HPDE6-E6E7 (cell line): ENCODE measurements around the gene PIH1D1.
"Not testable (repeated sequence)": the region's sequence is repeated elsewhere in the genome, so short reads cannot be mapped to it uniquely, and the experiment has no call there.

Experiments
- DNase-seq: peaks from one replicate; pipeline ENCODE4 v3.0.0; 2011; ENCODE audit warnings: missing footprints; ENCODE audit errors: extremely low spot score

The PIH1D1 gene

GRCh38 chr19:49456326-49456725 is 4.7 kb upstream of the PIH1D1 start:
- DNase-seq = no peak

GRCh38 chr19:49455773-49456172 is 4.2 kb upstream of the PIH1D1 start:
- no peak for DNase-seq

- no peak for DNase-seq
These were observed 2.2 kb upstream of the PIH1D1 start for GRCh38 chr19:49453757-49454240.

DNA sequence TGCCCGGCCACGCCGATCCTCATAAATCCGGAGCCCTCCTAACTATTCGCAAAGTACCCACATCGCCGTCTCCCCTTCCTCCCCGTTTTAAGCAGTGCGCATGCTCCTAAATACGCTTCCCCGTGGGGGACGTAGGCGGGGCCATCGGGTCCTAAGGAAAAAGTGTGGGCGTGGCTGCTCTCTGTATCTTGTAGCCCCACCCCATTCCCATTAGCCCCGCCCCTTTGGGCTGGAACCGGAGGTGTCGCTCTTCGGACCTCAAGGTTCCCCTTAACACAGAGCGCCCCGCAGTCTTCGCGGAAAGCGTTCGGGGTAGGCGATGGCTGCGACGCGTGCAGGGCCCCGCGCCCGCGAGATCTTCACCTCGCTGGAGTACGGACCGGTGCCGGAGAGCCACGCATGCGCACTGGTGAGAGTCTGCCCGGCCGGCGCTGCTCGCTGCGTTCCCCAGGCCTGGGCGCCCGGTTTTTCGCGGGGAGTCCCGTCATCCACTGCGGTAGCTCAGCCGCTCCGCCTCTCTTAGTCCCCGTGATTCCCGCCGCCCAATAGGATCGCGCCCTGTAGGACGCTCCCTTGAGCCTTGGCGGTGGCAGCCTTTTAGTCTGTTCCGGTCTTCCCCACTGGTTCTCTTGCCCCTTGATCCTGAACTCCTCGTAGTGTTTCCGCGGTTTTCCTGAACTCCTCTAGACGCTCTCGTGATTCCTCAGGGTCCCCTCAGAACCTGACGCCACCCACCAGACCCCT is 1.6 kb upstream of the PIH1D1 start, which contains the start of gene ALDH16A1:
Gene ALDH16A1 (plus strand): TSS at position 213 of the 744 bp plus-strand sequence. CDS start 107 bp downstream, at position 320.
- DNase-seq = peak; percentile 97

DNA sequence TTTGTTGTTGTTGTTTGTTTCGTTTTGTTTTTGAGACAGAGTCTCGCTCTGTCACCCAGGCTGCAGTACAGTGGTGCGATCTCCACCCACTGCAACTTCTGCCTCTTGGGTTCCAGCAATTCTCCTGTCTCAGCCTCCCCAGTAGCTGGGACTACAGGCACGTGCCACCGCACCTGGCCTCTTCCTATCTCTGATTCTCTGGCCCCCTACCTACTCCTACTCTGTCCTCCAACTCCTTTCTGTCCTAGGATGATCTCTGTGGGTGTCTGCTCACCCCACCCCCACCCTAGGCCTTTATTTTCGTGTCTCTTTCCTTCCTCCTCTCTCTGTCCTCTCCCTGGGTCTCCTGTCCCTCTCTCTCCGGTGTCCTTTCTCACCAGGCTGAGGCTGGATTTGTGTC is 1.2 kb downstream of the PIH1D1 start:
- DNase-seq = no peak

- DNase-seq = no peak
These were observed 3.2 kb downstream of the PIH1D1 start for GRCh38 chr19:49448432-49448786.

DNA sequence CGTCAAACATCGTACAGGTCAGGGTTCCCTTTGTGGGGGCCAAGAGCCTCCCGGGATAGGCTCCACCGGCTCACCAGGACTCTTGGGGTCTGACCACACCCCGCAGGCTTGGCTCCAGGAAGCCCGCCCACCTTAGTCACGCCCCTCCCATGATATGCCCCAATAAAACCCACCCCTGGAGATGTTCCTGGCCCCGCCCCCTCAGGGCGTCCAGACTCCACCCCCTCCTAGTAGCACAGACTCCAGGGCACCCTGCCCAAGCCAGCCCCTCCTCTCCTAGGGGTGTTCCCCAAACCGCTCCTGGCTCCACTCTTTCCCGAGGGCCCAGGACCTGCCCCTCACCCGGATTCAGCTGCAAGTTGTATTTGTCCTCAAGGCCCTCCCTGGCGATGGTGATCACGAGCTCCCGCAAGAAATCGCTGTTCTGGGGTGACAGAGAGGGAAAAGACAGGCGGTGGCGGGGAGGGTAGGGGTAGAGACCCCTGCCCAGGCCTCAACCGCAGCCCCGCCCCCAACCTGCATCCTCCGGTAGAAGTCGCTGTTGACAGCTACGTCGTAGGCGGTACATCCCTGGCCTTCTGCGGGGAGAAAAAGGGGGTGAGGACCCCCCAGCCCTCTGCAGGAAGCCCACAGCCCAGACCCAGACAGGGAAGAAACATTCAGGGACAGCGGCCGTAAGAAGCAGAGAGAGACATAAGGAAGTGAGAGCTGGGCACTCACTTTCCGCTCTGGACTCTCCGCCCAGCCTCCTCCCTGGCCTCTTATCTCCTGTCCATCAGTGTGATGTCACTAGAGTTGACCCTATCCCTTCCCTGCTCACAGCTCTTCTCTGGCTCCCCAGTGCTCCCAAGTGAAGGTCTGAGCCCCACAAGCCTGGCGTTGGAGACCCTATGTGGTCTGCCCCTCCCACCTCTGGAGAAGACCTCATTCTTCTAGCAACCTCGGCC is 3.9 kb downstream of the PIH1D1 start:
- DNase-seq = no peak

- no peak for DNase-seq
These were observed 5.6 kb downstream of the PIH1D1 start for GRCh38 chr19:49445997-49446396.

DNA sequence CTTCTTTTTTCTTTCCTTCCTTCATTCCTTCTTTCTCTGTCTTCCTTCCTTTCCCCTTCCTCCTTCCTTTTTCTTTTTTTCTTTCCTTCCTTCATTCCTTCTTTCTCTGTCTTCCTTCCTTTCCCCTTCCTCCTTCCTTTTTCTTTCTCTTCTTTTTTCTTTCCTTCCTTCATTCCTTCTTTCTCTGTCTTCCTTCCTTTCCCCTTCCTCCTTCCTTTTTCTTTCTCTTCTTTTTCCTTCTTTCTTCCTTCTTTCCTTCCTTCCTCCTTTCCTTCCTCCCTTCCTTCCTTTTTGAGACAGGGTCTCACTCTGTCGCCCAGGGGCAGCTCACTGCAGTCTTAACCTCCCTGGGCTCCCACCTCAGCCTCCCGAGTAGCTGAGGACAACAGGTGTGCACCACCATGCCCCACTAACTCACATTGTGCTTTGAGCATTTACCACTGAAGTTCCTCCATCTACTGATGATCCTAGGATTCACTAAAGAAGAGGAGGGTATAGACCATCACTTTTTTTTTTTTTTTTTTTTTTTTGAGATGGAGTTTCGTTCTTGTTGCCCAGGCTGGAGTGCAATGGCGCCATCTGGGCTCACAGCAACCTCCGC is 7.4 kb downstream of the PIH1D1 start:
- DNase-seq = not testable (repeated sequence)

DNA sequence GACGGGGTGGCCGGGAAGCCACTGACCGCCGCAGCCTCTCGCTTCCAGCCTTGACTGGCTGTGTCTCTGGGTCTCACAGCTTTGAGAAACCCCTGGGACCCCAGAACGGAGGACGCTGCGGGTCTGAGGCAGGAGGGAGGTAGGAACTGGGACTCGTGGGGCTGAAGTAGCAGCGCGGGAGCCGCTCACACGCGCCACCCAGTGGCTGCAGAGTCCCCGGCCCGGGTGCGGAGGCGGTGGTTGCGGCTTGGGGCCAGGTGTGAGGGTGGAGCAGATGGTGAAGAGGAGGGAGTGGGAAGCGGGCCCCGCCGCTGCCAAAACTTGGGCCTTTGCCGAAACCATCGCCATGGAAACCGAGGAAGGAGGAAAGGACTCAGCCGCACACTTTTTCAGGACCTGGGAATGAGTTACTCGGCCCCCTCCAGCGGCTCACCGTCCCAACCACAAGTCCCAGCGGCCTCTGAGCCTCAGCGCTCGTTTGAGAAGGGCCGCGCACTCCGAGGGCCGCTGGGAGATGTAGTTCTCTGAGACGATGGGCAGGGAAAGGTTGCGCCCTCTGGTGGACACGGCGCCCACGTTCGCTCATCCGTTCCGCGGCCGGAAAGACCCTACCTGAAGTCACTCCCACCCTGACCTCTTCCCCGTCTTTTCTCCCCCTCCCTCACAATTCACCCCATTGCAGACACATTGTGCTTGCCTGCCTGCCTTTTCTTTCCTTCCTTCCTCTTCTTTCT is 8.1 kb downstream of the PIH1D1 start:
- peak; percentile 90 for DNase-seq

DNA sequence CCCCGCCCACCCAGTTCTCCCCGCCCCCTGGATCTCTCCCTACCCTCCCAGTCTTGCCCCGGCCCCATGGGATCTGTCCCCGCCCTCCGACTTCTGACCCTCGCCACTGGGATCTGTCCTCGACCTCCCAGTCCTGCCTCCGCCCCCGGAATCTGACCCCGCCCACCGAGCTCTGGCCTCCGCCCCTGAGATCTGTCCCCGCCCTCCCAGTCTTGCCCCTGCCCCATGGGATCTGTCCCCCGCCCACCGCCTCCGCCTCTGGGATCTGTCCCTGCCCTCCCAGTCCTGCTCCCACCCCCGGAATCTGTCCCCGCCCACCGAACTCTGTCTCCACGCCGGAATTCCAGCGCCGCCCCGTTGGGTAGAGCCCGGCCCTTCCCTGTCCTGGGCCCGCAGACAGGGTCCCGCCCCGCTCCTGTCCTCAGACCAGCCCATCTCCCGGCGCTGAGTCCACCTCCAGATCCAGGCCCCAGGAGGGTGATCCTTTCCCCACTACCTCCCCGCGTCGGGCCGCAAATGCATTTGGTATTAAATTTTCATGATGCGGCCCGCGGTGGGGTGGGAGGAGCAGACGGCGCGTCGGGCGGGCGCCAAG is 8.7 kb downstream of the PIH1D1 start:
- peak; percentile 78 for DNase-seq

DNA sequence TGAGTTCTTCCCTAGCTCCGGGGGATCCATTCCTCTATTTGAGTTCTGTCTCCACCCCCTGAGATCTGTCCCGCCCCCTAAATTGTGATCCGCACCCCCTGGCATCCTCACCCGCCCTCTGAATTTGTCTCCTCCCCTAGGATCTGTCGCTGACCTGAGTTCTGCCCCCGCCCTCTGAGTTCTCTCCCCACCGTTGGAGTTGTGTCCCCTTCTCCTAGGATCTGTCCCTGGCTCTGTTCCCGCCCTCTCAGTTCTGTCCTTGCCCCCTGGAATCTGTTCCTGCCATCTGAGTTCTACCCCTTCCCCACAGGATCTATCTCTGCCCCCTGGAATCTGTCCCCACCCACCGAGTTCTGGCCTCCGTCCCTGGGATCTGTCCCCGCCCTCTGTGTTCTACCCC is 9.3 kb downstream of the PIH1D1 start:
- DNase-seq = no peak

GRCh38 chr19:49441960-49442350 is 9.7 kb downstream of the PIH1D1 start:
- DNase-seq = no peak

DNA sequence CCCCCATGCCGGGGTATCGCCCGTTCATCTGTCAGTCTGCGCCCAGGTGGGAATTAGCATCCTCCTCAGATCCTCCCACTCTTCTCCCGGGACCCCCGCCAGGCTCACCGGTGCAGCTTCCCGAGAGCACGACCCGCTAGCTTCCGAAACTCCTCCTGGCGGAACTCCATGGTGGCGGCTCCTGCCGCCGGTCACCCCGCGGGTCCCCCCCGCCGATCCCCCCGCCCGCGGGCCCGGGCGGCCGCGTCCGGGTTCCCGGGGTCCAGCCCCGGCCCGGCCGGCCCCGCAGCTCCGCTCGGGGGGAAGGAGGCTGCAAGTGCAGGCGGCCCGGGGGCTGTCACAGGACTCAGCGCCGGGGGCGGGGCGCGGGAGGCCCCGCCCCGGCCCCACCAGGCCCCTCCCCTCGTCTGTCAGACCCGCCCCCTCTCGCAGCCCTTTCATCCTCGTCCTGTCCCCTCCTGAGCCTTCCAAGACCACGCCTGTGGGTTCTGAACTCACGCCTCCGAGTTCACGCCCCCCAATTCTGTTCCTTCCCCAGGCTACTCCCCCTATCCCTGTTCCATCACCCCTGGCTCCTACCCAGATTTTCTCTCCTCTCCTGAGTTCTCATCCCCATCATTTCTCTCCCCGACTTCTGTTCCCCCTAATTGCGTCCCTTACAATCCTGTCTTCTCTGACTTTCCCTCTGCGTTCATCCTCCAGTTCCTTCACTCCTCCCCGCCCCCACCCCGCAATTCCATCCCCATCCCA is 10.2 kb downstream of the PIH1D1 start, which contains the start of gene SLC17A7:
Gene SLC17A7 (minus strand): TSS at position 318 of the 750 bp plus-strand sequence. CDS start 148 bp downstream, at position 170.
- no peak for DNase-seq

DNA sequence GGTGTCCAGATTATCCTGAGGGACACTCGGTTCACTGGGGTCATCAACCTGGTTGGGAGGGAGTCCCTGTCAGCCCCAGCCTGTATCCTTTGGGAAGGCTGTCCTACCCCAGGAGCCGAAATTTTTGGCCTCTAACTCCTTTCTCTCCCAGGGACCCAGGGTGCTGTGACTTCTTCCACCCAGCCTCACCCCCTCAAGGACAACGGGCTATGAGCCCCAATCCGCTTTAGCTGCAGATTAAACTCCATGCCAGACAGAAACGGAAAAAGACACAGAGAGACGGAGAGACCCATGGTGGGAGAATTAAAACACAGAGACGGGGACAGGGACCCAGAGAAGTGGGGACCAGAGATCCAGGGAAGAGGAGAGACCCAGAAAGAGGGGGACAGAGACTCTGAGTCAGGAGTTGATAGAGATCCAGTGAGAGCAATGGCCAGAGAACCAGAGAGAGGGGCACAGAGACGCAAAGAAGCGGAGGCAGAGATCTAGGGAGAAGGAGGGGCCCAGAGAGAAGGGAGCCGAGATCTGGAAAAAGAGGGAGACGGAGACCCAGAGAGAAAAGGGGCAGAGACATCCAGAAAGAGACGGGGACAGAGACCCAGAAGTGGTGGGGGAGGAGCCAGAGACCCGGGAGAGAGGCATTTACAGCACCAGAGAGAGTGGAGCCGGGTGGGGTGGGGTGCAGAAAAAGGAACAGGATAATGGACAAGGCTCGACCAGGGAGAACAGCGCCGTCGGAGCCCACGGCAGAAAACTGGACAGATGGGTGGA is 11.0 kb downstream of the PIH1D1 start:
- no peak for DNase-seq

DNA sequence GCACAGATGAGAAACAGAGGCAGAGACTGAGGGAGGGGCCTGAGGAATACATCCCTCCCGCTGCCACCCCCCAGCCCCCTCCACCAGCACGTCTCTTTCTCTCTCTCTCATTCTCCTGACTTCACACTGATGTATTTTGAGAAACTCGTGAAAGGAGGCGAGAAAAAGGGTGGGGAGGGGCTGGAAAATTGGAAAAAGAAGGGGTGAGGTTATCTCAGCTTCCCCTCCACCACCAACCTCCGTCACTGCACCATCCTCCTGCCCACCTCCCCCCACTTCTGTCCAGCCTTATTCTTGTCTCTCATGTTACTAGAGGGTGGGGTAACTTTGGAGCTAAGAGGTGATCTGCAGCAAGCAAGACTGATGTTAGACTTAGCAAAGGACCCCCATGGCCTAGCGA is 11.8 kb downstream of the PIH1D1 start:
- DNase-seq = no peak

- no peak for DNase-seq
These were observed 13.4 kb downstream of the PIH1D1 start for GRCh38 chr19:49438261-49438660.

DNA sequence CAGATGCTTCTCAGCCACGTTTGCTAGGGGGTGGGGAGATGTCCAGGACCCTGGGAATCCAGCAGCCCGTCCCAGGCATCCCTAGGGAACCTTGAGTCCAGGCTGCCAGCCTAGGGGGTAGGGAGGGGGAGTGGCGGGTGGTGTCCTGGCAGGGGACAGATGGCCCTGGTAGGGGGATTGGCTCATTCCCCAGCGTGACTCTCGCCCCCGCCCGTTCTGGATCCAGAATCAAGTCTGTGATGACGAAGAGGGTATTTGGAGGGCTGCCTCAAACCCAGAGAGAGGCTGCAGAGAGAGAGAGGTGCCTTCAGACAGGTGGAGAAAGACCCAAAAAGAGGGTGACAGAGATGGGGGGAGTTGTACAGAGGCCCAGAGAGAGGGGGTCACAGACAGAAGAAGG is 14.4 kb downstream of the PIH1D1 start:
- no peak for DNase-seq

DNA sequence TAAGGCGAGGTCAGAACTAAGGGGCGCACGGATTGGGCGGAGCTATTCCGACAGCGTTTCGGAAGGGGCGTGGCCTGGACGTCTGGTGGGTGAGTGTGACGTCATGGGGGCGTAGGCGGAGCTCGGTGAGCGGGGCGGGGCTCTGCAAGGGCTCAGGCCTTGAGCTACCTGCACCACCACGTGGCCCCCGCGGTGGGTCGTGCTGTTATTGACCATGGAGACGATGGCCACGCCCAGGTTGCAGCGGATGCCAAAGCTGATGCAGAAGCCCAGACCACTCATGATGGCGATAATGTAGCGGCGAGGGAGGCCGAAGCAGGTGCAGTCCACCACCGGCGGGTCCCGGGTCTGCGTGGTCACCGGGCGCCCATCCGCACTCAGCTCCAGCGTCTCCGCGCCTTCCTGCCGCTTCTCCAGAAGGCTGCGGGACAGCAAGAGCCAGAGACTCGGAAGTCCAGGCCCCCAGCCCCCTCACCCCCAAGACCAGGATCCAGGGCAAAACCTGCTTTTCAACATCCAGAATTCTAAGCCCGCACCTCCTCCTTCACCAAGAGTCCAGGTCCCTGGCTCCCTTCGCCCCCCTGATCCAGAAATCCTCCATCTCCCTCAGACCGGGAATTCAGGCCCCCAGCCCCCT is 15.1 kb downstream of the PIH1D1 start:
- no peak for DNase-seq
